Measurements from ENCODE around the gene ZBTB7B. TPM values are rescaled to one million over a fixed set of nuclear protein-coding genes. Genes with fewer than 3 reads are reported as not detected.

Gene ZBTB7B
- total RNA-seq, 4 donors from 2014 or later = 45.5 to 63.4 (median 49.5) TPM

GRCh38 chr1:155014709-155015508 lies 12.3 kb downstream of the ZBTB7B start:
- TF ChIP-seq EP300 (IDR thresholded peaks at IDR 0.05) (no peak), CTCF (IDR thresholded peaks at IDR 0.05) (no peak)
- Histone ChIP-seq H3K27ac (peak overlapping the region in 2 of 4 donors; percentile 88 to 90), H3K36me3 (peaks cover 0 to 28% of the 10 kb centered on the region in 2 donors), H3K9me3 (no peaks in the 10 kb centered on the region), H3K4me1 (peaks cover 2 to 78% (median 43%) of the 10 kb centered on the region in 3 donors), H3K4me3 (no peak overlapping the region), H3K27me3 (no peaks in the 10 kb centered on the region)
- no CpG with 5 or more reads among the region's 31 CpGs for WGBS, 2 donors (ENCODE audit: low coverage in 1 of 2)
- ATAC-seq = no peak

GRCh38 chr1:155015527-155016230 lies 13.1 kb downstream of the ZBTB7B start:
- no peak for TF ChIP-seq POLR2A (IDR thresholded peaks at IDR 0.05)
- Histone ChIP-seq H3K27ac (peak overlapping the region in 3 of 4 donors; percentile 85 to 95 (median 90)), H3K27me3 (no peaks in the 10 kb centered on the region), H3K4me3 (no peak overlapping the region), H3K4me1 (peaks cover 2 to 70% (median 43%) of the 10 kb centered on the region in 3 donors), H3K36me3 (peaks cover 0 to 28% of the 10 kb centered on the region in 2 donors), H3K9me3 (no peaks in the 10 kb centered on the region)
- ATAC-seq = no peak
- 52 to 80% methylated on average over 1 to 2 of the region's 16 CpGs for WGBS, 2 donors (ENCODE audit: low coverage in 1 of 2)

GRCh38 chr1:155016231-155016831 lies 13.7 kb downstream of the ZBTB7B start:
- ATAC-seq = no peak
- H3K4me1 ChIP-seq = peaks cover 2 to 63% (median 37%) of the 10 kb centered on the region in 3 donors
- no peak overlapping the region for H3K4me3 ChIP-seq
- peaks cover 0 to 28% of the 10 kb centered on the region in 2 donors for H3K36me3 ChIP-seq
- no peak for TF ChIP-seq POLR2A (IDR thresholded peaks at IDR 0.05)
- TF ChIP-seq CTCF (IDR thresholded peaks at IDR 0.05) = no peak
- no peak for TF ChIP-seq EP300 (IDR thresholded peaks at IDR 0.05)
- TF ChIP-seq POLR2AphosphoS5 (IDR thresholded peaks at IDR 0.05) = no peak
- no peaks in the 10 kb centered on the region for H3K27me3 ChIP-seq
- WGBS, 2 donors (ENCODE audit: low coverage in 1 of 2) = 68% methylated on average over 8 of the region's 26 CpGs; no CpG with 5 or more reads in 1 of the 2 donors
- no peaks in the 10 kb centered on the region for H3K9me3 ChIP-seq
- H3K27ac ChIP-seq = peak overlapping the region; percentile 67 to 95 (median 88)

GRCh38 chr1:155017041-155017945 lies 14.7 kb downstream of the ZBTB7B start:
- peak; percentile 94 for ATAC-seq
- H3K4me1 ChIP-seq = peaks cover 2 to 54% (median 27%) of the 10 kb centered on the region in 3 donors
- H3K27me3 ChIP-seq = no peaks in the 10 kb centered on the region

More at GRCh38 chr1:155017041-155017945, 14.7 kb downstream of the ZBTB7B start:
- Histone ChIP-seq H3K36me3 (peaks cover 0 to 28% of the 10 kb centered on the region in 2 donors), H3K27ac (peak overlapping the region; percentile 67 to 95 (median 88)), H3K4me3 (peak overlapping the region; percentile 32 to 54), H3K9me3 (no peaks in the 10 kb centered on the region)
- 0 to 11% methylated on average over 1 to 3 of the region's 49 CpGs for WGBS, 2 donors (ENCODE audit: low coverage in 1 of 2)
- peak in 1 of 2 donors; percentile 28 for TF ChIP-seq POLR2A (IDR thresholded peaks at IDR 0.05)
- peak in 3 of 4 experiments; percentile 98 to 100 (median 99) for TF ChIP-seq CTCF (IDR thresholded peaks at IDR 0.05)
- no peak for TF ChIP-seq EP300 (IDR thresholded peaks at IDR 0.05)
- peak; percentile 89 for TF ChIP-seq POLR2AphosphoS5 (IDR thresholded peaks at IDR 0.05)
